Epithelial cell of prostate (primary cell): ENCODE data around the gene CEMIP.
A peak's percentile ranks its signal among the peaks of the same experiment; 100 is the strongest.

ENCODE experiments used
- DNase-seq: peaks from one replicate; pipeline ENCODE4 v3.0.0-alpha.2; 2011; ENCODE audit warnings: low read depth, low spot score
- H3K27ac ChIP-seq: fragments of 450-650 bp; 2 replicates; pipeline ENCODE4 v1.5.1; 2017; ENCODE audit warnings: mild to moderate bottlenecking

CEMIP gene

GRCh38 chr15:80966431-80967197 lies 187.4 kb downstream of the CEMIP start:
- DNase-seq, result no peak
- no peak overlapping the region for H3K27ac ChIP-seq

- no peak overlapping the region for H3K27ac ChIP-seq
- no peak for DNase-seq
These were observed 188.3 kb downstream of the CEMIP start for GRCh38 chr15:80967451-80967850.

GRCh38 chr15:80967991-80968510 lies 188.9 kb downstream of the CEMIP start:
- no peak overlapping the region for H3K27ac ChIP-seq
- DNase-seq, result no peak

GRCh38 chr15:80969316-80969715 lies 190.1 kb downstream of the CEMIP start:
- H3K27ac ChIP-seq, result no peak overlapping the region
- DNase-seq, result no peak

GRCh38 chr15:80970018-80970657 lies 191.0 kb downstream of the CEMIP start:
- no peak for DNase-seq
- H3K27ac ChIP-seq, result no peak overlapping the region

GRCh38 chr15:80970658-80971057 lies 191.5 kb downstream of the CEMIP start:
- no peak overlapping the region for H3K27ac ChIP-seq
- no peak for DNase-seq

GRCh38 chr15:80971143-80971542 lies 192.0 kb downstream of the CEMIP start:
- no peak for DNase-seq
- no peak overlapping the region for H3K27ac ChIP-seq

- DNase-seq, result no peak
- no peak overlapping the region for H3K27ac ChIP-seq
These were observed 193.1 kb downstream of the CEMIP start for GRCh38 chr15:80972276-80972675.

GRCh38 chr15:80974914-80975313 lies 195.7 kb downstream of the CEMIP start:
- no peak for DNase-seq
- no peak overlapping the region for H3K27ac ChIP-seq

- DNase-seq, result no peak
These were observed 197.7 kb downstream of the CEMIP start for GRCh38 chr15:80976851-80977250.

GRCh38 chr15:80977627-80978036 lies 198.5 kb downstream of the CEMIP start:
- no peak for DNase-seq
- H3K27ac ChIP-seq, result no peak overlapping the region

More at GRCh38 chr15:80976851-80977250, 197.7 kb downstream of the CEMIP start:
- H3K27ac ChIP-seq, result no peak overlapping the region

GRCh38 chr15:80978685-80979329 lies 199.6 kb downstream of the CEMIP start:
- no peak overlapping the region for H3K27ac ChIP-seq
- DNase-seq, result no peak

GRCh38 chr15:80979538-80980200 lies 200.5 kb downstream of the CEMIP start:
- DNase-seq, result no peak
- no peak overlapping the region for H3K27ac ChIP-seq

- no peak overlapping the region for H3K27ac ChIP-seq
- no peak for DNase-seq
These were observed 203.0 kb downstream of the CEMIP start for GRCh38 chr15:80982205-80982604.

- no peak overlapping the region for H3K27ac ChIP-seq
- no peak for DNase-seq
These were observed 203.7 kb downstream of the CEMIP start for GRCh38 chr15:80982839-80983238.

- no peak overlapping the region for H3K27ac ChIP-seq
- DNase-seq, result no peak
These were observed 205.7 kb downstream of the CEMIP start for GRCh38 chr15:80984856-80985255.

GRCh38 chr15:80985981-80986380 lies 206.8 kb downstream of the CEMIP start:
- DNase-seq, result no peak
- H3K27ac ChIP-seq, result no peak overlapping the region

- no peak overlapping the region for H3K27ac ChIP-seq
- DNase-seq, result no peak
These were observed 207.3 kb downstream of the CEMIP start for GRCh38 chr15:80986487-80986886.

GRCh38 chr15:80988148-80988796 lies 209.1 kb downstream of the CEMIP start:
- no peak for DNase-seq
- peak overlapping the region; percentile 76 for H3K27ac ChIP-seq

- H3K27ac ChIP-seq, result peak overlapping the region; percentile 76
- no peak for DNase-seq
These were observed 209.9 kb downstream of the CEMIP start for GRCh38 chr15:80989081-80989517.
